Measurements from ENCODE around the gene ARVCF. TPM values are rescaled to one million over a fixed set of nuclear protein-coding genes. Genes with fewer than 3 reads are reported as not detected.

The ARVCF gene
- total RNA-seq, 1 donor: 27.1 TPM

GRCh38 chr22:19961868-19962245 is 54.8 kb downstream of the ARVCF start:
- peaks cover 36% of the 10 kb centered on the region for H3K36me3 ChIP-seq (ENCODE audit: insufficient read depth, low read length)

GRCh38 chr22:19961201-19961580 is 55.4 kb downstream of the ARVCF start:
- no peak overlapping the region for H2AFZ ChIP-seq (ENCODE audit: low read length)
- no peaks in the 10 kb centered on the region for H3K9me3 ChIP-seq (ENCODE audit: low read depth, low read length)
- H3K27ac ChIP-seq (ENCODE audit: low read depth, low read length): no peak overlapping the region
- H3K79me2 ChIP-seq (ENCODE audit: insufficient read depth, low read length): peaks cover 5% of the 10 kb centered on the region
- H4K20me1 ChIP-seq (ENCODE audit: insufficient read depth, low read length): peaks cover 28% of the 10 kb centered on the region
- no peaks in the 10 kb centered on the region for H3K27me3 ChIP-seq (ENCODE audit: insufficient read depth, low read length)
- H3K4me3 ChIP-seq (ENCODE audit: insufficient read depth, low read length): no peak overlapping the region
- TF ChIP-seq CTCF (IDR thresholded peaks at IDR 0.05; ENCODE audit: extremely low read depth, low read depth, low read length): no peak
- H3K4me2 ChIP-seq (ENCODE audit: insufficient read depth, low read length): no peak overlapping the region
- no peak for DNase-seq (ENCODE audit: insufficient read length, low spot score, missing footprints)
- H3K4me1 ChIP-seq (ENCODE audit: insufficient read depth, low read length): peaks cover 20% of the 10 kb centered on the region
- H3K36me3 ChIP-seq (ENCODE audit: insufficient read depth, low read length): peaks cover 31% of the 10 kb centered on the region

More at GRCh38 chr22:19961868-19962245, 54.8 kb downstream of the ARVCF start:
- Histone ChIP-seq H3K27ac (ENCODE audit: low read depth, low read length) (no peak overlapping the region), H3K9me3 (ENCODE audit: low read depth, low read length) (no peaks in the 10 kb centered on the region), H3K4me3 (ENCODE audit: insufficient read depth, low read length) (no peak overlapping the region), H3K27me3 (ENCODE audit: insufficient read depth, low read length) (no peaks in the 10 kb centered on the region), H3K4me1 (ENCODE audit: insufficient read depth, low read length) (peaks cover 20% of the 10 kb centered on the region), H3K79me2 (ENCODE audit: insufficient read depth, low read length) (peaks cover 5% of the 10 kb centered on the region), H3K4me2 (ENCODE audit: insufficient read depth, low read length) (no peak overlapping the region), H4K20me1 (ENCODE audit: insufficient read depth, low read length) (peaks cover 28% of the 10 kb centered on the region), H2AFZ (ENCODE audit: low read length) (no peak overlapping the region)
- no peak for DNase-seq (ENCODE audit: insufficient read length, low spot score, missing footprints)
- no peak for TF ChIP-seq CTCF (IDR thresholded peaks at IDR 0.05; ENCODE audit: extremely low read depth, low read depth, low read length)

GRCh38 chr22:19960491-19961200 is 56.0 kb downstream of the ARVCF start:
- Histone ChIP-seq H3K9me3 (ENCODE audit: low read depth, low read length) (no peaks in the 10 kb centered on the region), H3K4me2 (ENCODE audit: insufficient read depth, low read length) (no peak overlapping the region), H3K27me3 (ENCODE audit: insufficient read depth, low read length) (no peaks in the 10 kb centered on the region), H3K79me2 (ENCODE audit: insufficient read depth, low read length) (peaks cover 7% of the 10 kb centered on the region), H3K4me3 (ENCODE audit: insufficient read depth, low read length) (no peak overlapping the region), H2AFZ (ENCODE audit: low read length) (no peak overlapping the region), H3K4me1 (ENCODE audit: insufficient read depth, low read length) (peaks cover 20% of the 10 kb centered on the region), H3K36me3 (ENCODE audit: insufficient read depth, low read length) (peaks cover 28% of the 10 kb centered on the region), H3K27ac (ENCODE audit: low read depth, low read length) (no peak overlapping the region), H4K20me1 (ENCODE audit: insufficient read depth, low read length) (peaks cover 30% of the 10 kb centered on the region)
- DNase-seq (ENCODE audit: insufficient read length, low spot score, missing footprints): no peak
- TF ChIP-seq CTCF (IDR thresholded peaks at IDR 0.05; ENCODE audit: extremely low read depth, low read depth, low read length): no peak

GRCh38 chr22:19959587-19960490 is 56.8 kb downstream of the ARVCF start:
- DNase-seq (ENCODE audit: insufficient read length, low spot score, missing footprints): peak; percentile 36
- no peaks in the 10 kb centered on the region for H3K27me3 ChIP-seq (ENCODE audit: insufficient read depth, low read length)
- H3K4me2 ChIP-seq (ENCODE audit: insufficient read depth, low read length): no peak overlapping the region
- peaks cover 20% of the 10 kb centered on the region for H3K4me1 ChIP-seq (ENCODE audit: insufficient read depth, low read length)
- peaks cover 24% of the 10 kb centered on the region for H3K36me3 ChIP-seq (ENCODE audit: insufficient read depth, low read length)
- no peaks in the 10 kb centered on the region for H3K9me3 ChIP-seq (ENCODE audit: low read depth, low read length)
- H3K79me2 ChIP-seq (ENCODE audit: insufficient read depth, low read length): peaks cover 11% of the 10 kb centered on the region
- H3K27ac ChIP-seq (ENCODE audit: low read depth, low read length): no peak overlapping the region
- H2AFZ ChIP-seq (ENCODE audit: low read length): no peak overlapping the region
- H3K4me3 ChIP-seq (ENCODE audit: insufficient read depth, low read length): no peak overlapping the region
- H4K20me1 ChIP-seq (ENCODE audit: insufficient read depth, low read length): peaks cover 37% of the 10 kb centered on the region
- TF ChIP-seq CTCF (IDR thresholded peaks at IDR 0.05; ENCODE audit: extremely low read depth, low read depth, low read length): no peak
